Panc1 (cell line): ENCODE results near the gene TIMM22.

Experiments
- CTCF ChIP-seq: fragments of 450-650 bp; IDR thresholded peaks from 2 replicates; pipeline ENCODE4 v1.5.1; 2017; ENCODE audit warnings: mild to moderate bottlenecking
- SIN3A ChIP-seq: IDR thresholded peaks from 2 replicates; pipeline ENCODE4 v1.6.1; 2012; ENCODE audit warnings: low read depth, mild to moderate bottlenecking, low read length, moderate library complexity, borderline replicate concordance; ENCODE audit not compliant: insufficient read depth

- TF ChIP-seq CTCF (no peak), SIN3A (no peak)
Measured at GRCh38 chr17:1050246-1050995, 53.5 kb downstream of the TIMM22 start.
